ENCODE results near the gene NFKBIE. TPM values are rescaled to one million over a fixed set of nuclear protein-coding genes. Genes with fewer than 3 reads are reported as not detected.
A peak's percentile ranks its signal among the peaks of the same experiment; 100 is the strongest.

The NFKBIE gene
- total and polyA plus RNA-seq, 9 of the 15 experiments (the other 6 are each of a cell fraction or from before 2014, with no cell fraction given) = 2.1 to 16.4 (median 11.7) TPM

GRCh38 chr6:44264154-44265006 is 971 bp downstream of the NFKBIE start (continued):
- TF ChIP-seq POU5F1 (IDR thresholded peaks at IDR 0.05; ENCODE audit: borderline replicate concordance, low read depth, low read length, partially characterized antibody) (no peak), CREM (IDR thresholded peaks at IDR 0.05; ENCODE audit: low read depth) (no peak), TSC22D4 (tag; IDR thresholded peaks at IDR 0.05) (no peak), KDM1A (IDR thresholded peaks at IDR 0.05) (peak in 1 of 2 experiments; percentile 47; a peak in 1 of 4 replicates), MIER1 (IDR thresholded peaks at IDR 0.05; ENCODE audit: low read depth) (0 out of 2 replicates have a peak, but pooled peaks have one; percentile 58), CBFA2T2 (conservative IDR thresholded peaks at IDR 0.05) (no peak), CBFB (CRISPR knock-in tag; IDR thresholded peaks at IDR 0.05) (0 out of 2 replicates have a peak, but pooled peaks have one; percentile 10), ZNF445 (CRISPR knock-in tag; IDR thresholded peaks at IDR 0.05; ENCODE audit: low read depth) (0 out of 2 replicates have a peak, but pooled peaks have one; percentile 20), NUFIP1 (IDR thresholded peaks at IDR 0.05; ENCODE audit: partially characterized antibody) (no peak), SP1 (CRISPR knock-in tag; IDR thresholded peaks at IDR 0.05) (peak; percentile 52), ZNF133 (CRISPR knock-in tag; IDR thresholded peaks at IDR 0.05) (no peak), SNIP1 (IDR thresholded peaks at IDR 0.05; ENCODE audit: low read depth) (no peak), ZBTB7A (IDR thresholded peaks at IDR 0.05; ENCODE audit: borderline replicate concordance, control insufficient read depth, low read depth, low read length) (peak; percentile 70; the same call in 1 of the 2 replicates), ETV1 (tag; conservative IDR thresholded peaks at IDR 0.05; ENCODE audit: low read depth) (0 out of 2 replicates have a peak, but pooled peaks have one; percentile 33), BHLHE40 (IDR thresholded peaks at IDR 0.05; ENCODE audit: low read length) (peak; percentile 84), RAD51 (IDR thresholded peaks at IDR 0.05; ENCODE audit: borderline replicate concordance, low read depth) (peak; percentile 44; the same call in 1 of the 2 replicates), LEF1 (IDR thresholded peaks at IDR 0.05) (peak; percentile 31; the same call in 1 of the 2 replicates), PKNOX1 (IDR thresholded peaks at IDR 0.05) (peak; percentile 20; the same call in 1 of the 2 replicates), ATF6 (CRISPR knock-in tag; IDR thresholded peaks at IDR 0.05) (0 out of 2 replicates have a peak, but pooled peaks have one; percentile 46), ZNF431 (CRISPR knock-in tag; IDR thresholded peaks at IDR 0.05) (0 out of 2 replicates have a peak, but pooled peaks have one; percentile 11), RCOR1 (IDR thresholded peaks at IDR 0.05; ENCODE audit: borderline replicate concordance in 1 of 2, low read depth in 2 of 2, low read length in 2 of 2) (peak in 1 of 2 experiments; percentile 72; a peak in 3 of 4 replicates), ZNF263 (CRISPR knock-in tag; IDR thresholded peaks at IDR 0.05; ENCODE audit: borderline replicate concordance) (peak; percentile 15; the same call in 1 of the 2 replicates), MTA2 (IDR thresholded peaks at IDR 0.05; ENCODE audit: low read depth) (no peak)
